ENCODE results near the gene PSMB7.

The PSMB7 gene

DNA sequence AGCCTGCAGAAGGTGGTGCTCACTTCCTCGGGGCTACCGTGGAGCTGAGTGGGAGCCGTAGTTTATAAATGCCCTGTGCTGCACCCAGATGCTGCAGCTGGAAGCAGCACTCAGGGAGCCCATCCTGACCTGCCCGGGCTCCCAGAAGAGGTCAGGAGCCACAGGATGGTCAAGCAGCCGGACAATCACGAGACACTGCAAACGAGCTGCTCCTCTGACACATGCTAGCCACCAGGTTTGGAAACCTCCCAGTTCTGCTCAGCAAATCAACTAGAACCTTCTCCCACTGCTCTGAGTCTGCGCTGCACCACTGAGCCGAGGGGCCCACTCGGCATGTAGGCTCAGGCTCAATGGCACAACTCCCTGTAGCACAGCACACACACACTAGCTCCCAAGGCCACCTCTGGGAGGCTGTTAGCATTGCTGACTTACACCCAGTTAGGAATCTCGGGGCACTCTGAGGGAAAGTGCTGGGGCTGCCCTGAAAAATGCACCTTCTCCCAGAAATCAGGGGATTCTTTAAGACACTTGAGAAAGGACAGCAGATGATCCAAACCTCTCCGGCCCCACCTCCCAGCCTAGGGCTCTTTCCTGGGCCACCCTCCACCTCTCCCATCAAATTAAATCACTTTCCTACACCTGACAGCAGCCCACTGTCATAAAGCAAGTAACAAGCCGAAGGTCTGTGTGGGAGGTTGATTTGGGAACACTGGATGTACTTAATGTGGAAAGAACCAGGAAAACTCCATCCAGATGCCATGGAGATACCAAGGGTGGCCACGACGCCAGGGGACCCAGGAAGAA is 59.1 kb downstream of the PSMB7 start:
- Histone ChIP-seq H2AFZ (ENCODE audit: low read length) (no peak overlapping the region), H3K4me2 (ENCODE audit: low read length) (no peak overlapping the region), H3K9me2 (ENCODE audit: low read depth, low read length) (no peaks in the 10 kb centered on the region), H3F3A (ENCODE audit: insufficient read depth, low read length) (no peaks in the 10 kb centered on the region), H3K9me3 (ENCODE audit: low read length) (no peaks in the 10 kb centered on the region), H3K27ac (ENCODE audit: low read depth, low read length, poor library complexity, severe bottlenecking) (no peak overlapping the region), H3K36me3 (ENCODE audit: insufficient read depth, low read length) (peaks cover 36% of the 10 kb centered on the region), H3K4me1 (ENCODE audit: insufficient read depth, low read length, severe bottlenecking) (no peaks in the 10 kb centered on the region), H4K20me1 (ENCODE audit: insufficient read depth, low read length) (no peaks in the 10 kb centered on the region), H3K79me2 (ENCODE audit: insufficient read depth, low read length) (peaks cover 3% of the 10 kb centered on the region; the same call in 1 of the 2 replicates), H3K9ac (ENCODE audit: low read length) (no peak overlapping the region), H3K4me3 (ENCODE audit: low read depth, low read length, poor library complexity, severe bottlenecking) (no peak overlapping the region), H3K27me3 (ENCODE audit: insufficient read depth, low read length) (no peaks in the 10 kb centered on the region)
- TF ChIP-seq CTCF (IDR thresholded peaks at IDR 0.05; ENCODE audit: low read length) (no peak), EZH2 (IDR thresholded peaks at IDR 0.05; ENCODE audit: borderline replicate concordance, low read length) (no peak)

DNA sequence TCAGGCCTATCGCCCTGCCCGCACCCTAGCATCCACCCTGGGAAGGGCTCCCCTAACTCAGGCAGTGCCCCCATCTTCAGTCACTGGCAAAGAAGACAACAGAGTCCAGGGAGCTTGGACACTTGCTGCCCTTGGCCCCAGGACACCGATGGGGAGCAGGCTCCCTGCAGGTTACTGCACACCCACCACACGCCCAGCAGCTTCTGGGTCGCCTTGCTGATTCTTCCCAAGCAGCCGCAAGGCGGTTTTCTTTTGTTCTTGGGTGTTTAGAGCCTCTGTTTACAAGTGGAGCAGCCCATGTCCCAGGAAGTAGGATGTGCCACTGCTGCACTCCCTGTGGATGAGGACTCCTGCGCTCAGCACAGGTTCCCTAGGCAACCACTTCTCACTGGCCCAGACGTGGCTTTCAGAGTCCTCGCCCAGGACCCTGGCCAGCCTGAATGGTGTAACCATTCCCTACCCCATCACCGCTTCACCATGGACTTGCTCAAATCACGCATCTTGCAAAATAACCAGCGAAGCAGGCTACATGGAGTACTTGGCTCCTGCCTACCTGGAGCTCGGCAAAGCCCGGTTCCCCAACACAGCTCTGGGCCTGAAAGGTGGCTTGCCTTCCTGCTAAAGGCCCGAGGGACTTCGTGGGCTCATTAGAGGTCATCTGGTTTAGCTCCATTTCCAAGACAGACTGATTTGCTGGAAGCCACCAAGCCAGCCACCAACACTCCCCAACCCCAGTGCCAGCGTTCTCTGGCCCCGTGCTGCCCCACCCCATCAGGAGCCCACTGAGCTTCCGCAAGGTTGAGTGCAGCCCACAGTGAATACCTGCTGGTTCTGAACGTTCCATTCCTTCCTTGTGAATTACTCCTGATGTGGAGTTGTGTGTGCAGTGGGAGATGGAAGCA is 60.0 kb downstream of the PSMB7 start:
- H3K4me2 ChIP-seq (ENCODE audit: low read length) = no peak overlapping the region
- no peak for TF ChIP-seq EZH2 (IDR thresholded peaks at IDR 0.05; ENCODE audit: borderline replicate concordance, low read length)
- H3K36me3 ChIP-seq (ENCODE audit: insufficient read depth, low read length) = peaks cover 45% of the 10 kb centered on the region
- no peak overlapping the region for H3K27ac ChIP-seq (ENCODE audit: low read depth, low read length, poor library complexity, severe bottlenecking)
- no peaks in the 10 kb centered on the region for H3K9me3 ChIP-seq (ENCODE audit: low read length)
- H3K9me2 ChIP-seq (ENCODE audit: low read depth, low read length) = no peaks in the 10 kb centered on the region
- H2AFZ ChIP-seq (ENCODE audit: low read length) = no peak overlapping the region
- H3K79me2 ChIP-seq (ENCODE audit: insufficient read depth, low read length) = 0 out of 2 replicates have a peak, but pooled peaks cover 3% of the 10 kb centered on the region
- no peaks in the 10 kb centered on the region for H4K20me1 ChIP-seq (ENCODE audit: insufficient read depth, low read length)
- H3K27me3 ChIP-seq (ENCODE audit: insufficient read depth, low read length) = no peaks in the 10 kb centered on the region
- H3F3A ChIP-seq (ENCODE audit: insufficient read depth, low read length) = no peaks in the 10 kb centered on the region
- no peaks in the 10 kb centered on the region for H3K4me1 ChIP-seq (ENCODE audit: insufficient read depth, low read length, severe bottlenecking)
- no peak overlapping the region for H3K9ac ChIP-seq (ENCODE audit: low read length)
- H3K4me3 ChIP-seq (ENCODE audit: low read depth, low read length, poor library complexity, severe bottlenecking) = no peak overlapping the region

GRCh38 chr9:124354346-124355038 is 60.8 kb downstream of the PSMB7 start:
- Histone ChIP-seq H3K9me3 (ENCODE audit: low read length) (no peaks in the 10 kb centered on the region), H3K9me2 (ENCODE audit: low read depth, low read length) (no peaks in the 10 kb centered on the region), H3K36me3 (ENCODE audit: insufficient read depth, low read length) (peaks cover 46% of the 10 kb centered on the region), H3F3A (ENCODE audit: insufficient read depth, low read length) (no peaks in the 10 kb centered on the region), H3K79me2 (ENCODE audit: insufficient read depth, low read length) (0 out of 2 replicates have a peak, but pooled peaks cover under 1% of the 10 kb centered on the region), H2AFZ (ENCODE audit: low read length) (no peak overlapping the region), H3K4me3 (ENCODE audit: low read depth, low read length, poor library complexity, severe bottlenecking) (no peak overlapping the region), H3K9ac (ENCODE audit: low read length) (no peak overlapping the region), H4K20me1 (ENCODE audit: insufficient read depth, low read length) (no peaks in the 10 kb centered on the region), H3K27me3 (ENCODE audit: insufficient read depth, low read length) (no peaks in the 10 kb centered on the region), H3K4me1 (ENCODE audit: insufficient read depth, low read length, severe bottlenecking) (no peaks in the 10 kb centered on the region), H3K27ac (ENCODE audit: low read depth, low read length, poor library complexity, severe bottlenecking) (no peak overlapping the region), H3K4me2 (ENCODE audit: low read length) (no peak overlapping the region)
- TF ChIP-seq CTCF (IDR thresholded peaks at IDR 0.05; ENCODE audit: low read length) = no peak
- TF ChIP-seq EZH2 (IDR thresholded peaks at IDR 0.05; ENCODE audit: borderline replicate concordance, low read length) = no peak

All from OCI-LY1 (cell line).